ENCODE results near the gene CRB1. TPM values are rescaled to one million over a fixed set of nuclear protein-coding genes. Genes with fewer than 3 reads are reported as not detected.

The CRB1 gene
- total and polyA plus RNA-seq, 2 of the 8 experiments (the other 6 are each of a cell fraction or from before 2014, with no cell fraction given), result 0.03 TPM; not detected in 1

DNA sequence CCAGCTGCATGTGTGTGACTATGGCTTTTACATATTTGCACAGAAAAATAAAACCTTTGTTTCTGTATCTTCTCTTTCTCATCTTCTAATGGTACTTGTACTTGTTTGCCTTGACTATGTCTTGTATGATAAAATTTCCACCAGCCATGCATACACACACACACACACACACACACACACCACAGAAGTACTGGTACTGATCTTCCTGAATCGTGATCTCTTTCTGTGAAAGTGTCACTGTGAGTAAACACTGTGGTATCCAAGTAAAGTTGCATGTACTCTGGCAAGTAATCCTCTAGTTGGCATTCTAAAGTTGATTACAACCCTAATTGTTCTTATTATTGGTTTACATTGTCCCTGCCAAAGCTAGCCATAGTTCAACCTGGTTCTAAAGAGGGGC is 176.7 kb downstream of the CRB1 start:
- WGBS, 2 experiments (ENCODE audit: extremely low coverage in 1 of 2, insufficient coverage in 1 of 2, insufficient read length in 1 of 2, insufficient replicate concordance in 2 of 2, low coverage in 1 of 2, low lambda C conversion rate in 2 of 2, missing lambda C conversion rate in 1 of 2), result 33% methylated on average over 1 of the region's 1 CpG; no CpG with 5 or more reads in 1 of the 2 experiments
- no peaks in the 10 kb centered on the region for H3K36me3 ChIP-seq (ENCODE audit: control insufficient read depth in 2 of 4, insufficient read depth in 4 of 4, low read length in 3 of 4)
- CTCF ChIA-PET (ENCODE audit: partially characterized antibody), result interaction anchor here (1.6 kb wide), 1 partner anchor 44 kb away, joined by 5 read pairs; no protein-coding TSS in a partner anchor

More for the DNA sequence above, 176.7 kb downstream of the CRB1 start:
- no peak for DNase-seq (ENCODE audit: low read depth in 1 of 2, low spot score in 2 of 2)
- H2BK12ac ChIP-seq (ENCODE audit: low read depth, low read length), result no peak overlapping the region
- no peaks in the 10 kb centered on the region for H3K79me1 ChIP-seq (ENCODE audit: low read depth, low read length)
- no peak overlapping the region for H3K9ac ChIP-seq (replicated peaks in 1 of 4; ENCODE audit: extremely low read depth in 1 of 4, low read depth in 3 of 4, low read length in 3 of 4)
- no peak overlapping the region for H4K5ac ChIP-seq (ENCODE audit: insufficient read length, low read depth, low read length)
- no peak overlapping the region for H3K14ac ChIP-seq (ENCODE audit: insufficient read length)
- no peaks in the 10 kb centered on the region for H3K79me2 ChIP-seq (ENCODE audit: control insufficient read depth in 1 of 2, insufficient read depth in 2 of 2, low read length in 2 of 2)
- no peak overlapping the region for H4K91ac ChIP-seq (replicated peaks; ENCODE audit: insufficient read length, low read length)
- no peak overlapping the region for H3K4me2 ChIP-seq (ENCODE audit: insufficient read depth in 1 of 2, low read depth in 2 of 2, low read length in 2 of 2)
- H3K23ac ChIP-seq (ENCODE audit: insufficient read length), result no peak overlapping the region
- no peaks in the 10 kb centered on the region for H3K23me2 ChIP-seq (ENCODE audit: low read depth, low read length)
- peaks cover 2 to 19% (median 7%) of the 10 kb centered on the region in 4 experiments; a peak in 5 of 7 replicates for H3K4me1 ChIP-seq (replicated peaks in 1 of 4; ENCODE audit: control insufficient read depth in 3 of 4, insufficient read depth in 4 of 4, low read length in 3 of 4)
- H3K56ac ChIP-seq (replicated peaks; ENCODE audit: insufficient read length, low read depth, low read length), result no peak overlapping the region
- no peak overlapping the region for H3K27ac ChIP-seq (ENCODE audit: low read depth, low read length)
- H2BK120ac ChIP-seq (replicated peaks; ENCODE audit: low read depth, low read length), result no peak overlapping the region
- H3K9me3 ChIP-seq (ENCODE audit: insufficient read depth in 2 of 2, low read depth in 1 of 2, low read length in 1 of 2), result no peaks in the 10 kb centered on the region
- H3K18ac ChIP-seq (ENCODE audit: extremely low read depth, low read length), result no peak overlapping the region
- no peak for FAIRE-seq
- POLR2A ChIA-PET (ENCODE audit: partially characterized antibody), result no interaction called here
- no peak overlapping the region for H2BK5ac ChIP-seq (ENCODE audit: low read depth, low read length)
- no peak overlapping the region for H2BK20ac ChIP-seq (ENCODE audit: low read length)
- no peak overlapping the region for H4K8ac ChIP-seq (ENCODE audit: extremely low read depth, insufficient read depth, low read length)
- no peaks in the 10 kb centered on the region for H4K20me1 ChIP-seq (replicated peaks in 1 of 2; ENCODE audit: control insufficient read depth in 1 of 2, insufficient read depth in 2 of 2, low read length in 2 of 2)
- H3K4ac ChIP-seq (replicated peaks; ENCODE audit: insufficient read length, low read depth, low read length), result no peak overlapping the region
- H2AK5ac ChIP-seq (ENCODE audit: low read depth, low read length), result no peak overlapping the region
- H3K4me3 ChIP-seq (ENCODE audit: extremely low read depth in 1 of 4, insufficient read depth in 2 of 4, low read depth in 3 of 4, low read length in 4 of 4), result no peak overlapping the region
- H2AFZ ChIP-seq (ENCODE audit: low read length), result no peak overlapping the region
- no peak overlapping the region for H2BK15ac ChIP-seq (ENCODE audit: low read length)
- H3K27me3 ChIP-seq (replicated peaks in 1 of 4; ENCODE audit: control insufficient read depth in 3 of 4, extremely low read depth in 1 of 4, insufficient read depth in 3 of 4, low read length in 3 of 4), result no peaks in the 10 kb centered on the region
